ENCODE measurements around the gene SHISA4. TPM values are rescaled to one million over a fixed set of nuclear protein-coding genes. Genes with fewer than 3 reads are reported as not detected.

Gene SHISA4
- total RNA-seq, 1 donor from 2014 or later, result 3.0 TPM

DNA sequence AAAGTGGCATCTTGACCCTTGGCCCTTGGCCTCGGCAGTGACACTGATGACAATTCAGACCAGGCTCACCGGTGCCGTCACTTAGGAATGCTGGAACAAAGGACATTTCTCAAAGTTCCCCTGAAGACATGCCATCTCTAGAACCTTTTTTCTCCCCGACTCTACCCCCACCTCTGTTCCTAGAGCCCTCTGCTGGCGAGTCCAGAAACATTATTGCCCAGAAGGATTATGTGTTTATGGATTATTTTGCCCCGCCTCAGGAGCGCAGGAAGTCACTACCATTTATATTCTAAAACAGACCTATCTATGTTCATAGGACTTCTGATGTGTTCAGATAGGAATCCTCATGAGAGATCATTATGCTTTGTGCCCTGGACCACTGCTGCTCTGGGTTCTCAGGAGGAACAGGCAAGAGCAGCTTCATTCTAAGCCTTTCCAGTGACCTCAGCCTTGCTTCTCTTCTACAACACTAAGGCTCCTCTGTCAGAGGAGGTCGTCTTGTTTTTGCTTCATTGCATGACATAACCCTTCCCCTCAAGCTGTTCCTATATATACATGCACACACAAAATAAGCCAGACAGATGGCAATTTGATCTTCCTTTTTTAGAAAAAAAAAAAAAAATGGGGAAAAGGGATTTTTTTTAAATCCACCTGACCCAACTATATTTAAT is 12.4 kb upstream of the SHISA4 start:
- Histone ChIP-seq H3K36me3 (no peaks in the 10 kb centered on the region), H3K79me2 (ENCODE audit: low read depth) (no peaks in the 10 kb centered on the region), H3K9me3 (ENCODE audit: low read depth) (no peaks in the 10 kb centered on the region), H3K4me1 (no peaks in the 10 kb centered on the region), H2AFZ (replicated peaks) (no peak overlapping the region), H3F3A (ENCODE audit: low read depth) (peaks cover 38% of the 10 kb centered on the region), H3K27me3 (no peaks in the 10 kb centered on the region), H3K27ac (no peak overlapping the region), H3K9ac (no peak overlapping the region), H3K4me2 (no peak overlapping the region), H4K20me1 (ENCODE audit: low read depth) (peaks cover 4% of the 10 kb centered on the region), H3K4me3 (no peak overlapping the region)
- Mint-ChIP-seq H3K36me3 (peaks cover 41% of the 10 kb centered on the region), H3K27ac (no peak overlapping the region), H3K9me3 (no peaks in the 10 kb centered on the region), H3K4me3 (no peak overlapping the region), H3K27me3 (ENCODE audit: insufficient read depth, low read depth) (peaks cover 7% of the 10 kb centered on the region), H3K4me1 (no peaks in the 10 kb centered on the region)
- no peak for TF ChIP-seq EZH2 (IDR thresholded peaks at IDR 0.05)
- TF ChIP-seq, protein P1, sequence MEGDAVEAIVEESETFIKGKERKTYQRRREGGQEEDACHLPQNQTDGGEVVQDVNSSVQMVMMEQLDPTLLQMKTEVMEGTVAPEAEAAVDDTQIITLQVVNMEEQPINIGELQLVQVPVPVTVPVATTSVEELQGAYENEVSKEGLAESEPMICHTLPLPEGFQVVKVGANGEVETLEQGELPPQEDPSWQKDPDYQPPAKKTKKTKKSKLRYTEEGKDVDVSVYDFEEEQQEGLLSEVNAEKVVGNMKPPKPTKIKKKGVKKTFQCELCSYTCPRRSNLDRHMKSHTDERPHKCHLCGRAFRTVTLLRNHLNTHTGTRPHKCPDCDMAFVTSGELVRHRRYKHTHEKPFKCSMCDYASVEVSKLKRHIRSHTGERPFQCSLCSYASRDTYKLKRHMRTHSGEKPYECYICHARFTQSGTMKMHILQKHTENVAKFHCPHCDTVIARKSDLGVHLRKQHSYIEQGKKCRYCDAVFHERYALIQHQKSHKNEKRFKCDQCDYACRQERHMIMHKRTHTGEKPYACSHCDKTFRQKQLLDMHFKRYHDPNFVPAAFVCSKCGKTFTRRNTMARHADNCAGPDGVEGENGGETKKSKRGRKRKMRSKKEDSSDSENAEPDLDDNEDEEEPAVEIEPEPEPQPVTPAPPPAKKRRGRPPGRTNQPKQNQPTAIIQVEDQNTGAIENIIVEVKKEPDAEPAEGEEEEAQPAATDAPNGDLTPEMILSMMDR (IDR thresholded peaks at IDR 0.05), result peak; percentile 37
- DNase-seq (ENCODE audit: low spot score), result no peak

DNA sequence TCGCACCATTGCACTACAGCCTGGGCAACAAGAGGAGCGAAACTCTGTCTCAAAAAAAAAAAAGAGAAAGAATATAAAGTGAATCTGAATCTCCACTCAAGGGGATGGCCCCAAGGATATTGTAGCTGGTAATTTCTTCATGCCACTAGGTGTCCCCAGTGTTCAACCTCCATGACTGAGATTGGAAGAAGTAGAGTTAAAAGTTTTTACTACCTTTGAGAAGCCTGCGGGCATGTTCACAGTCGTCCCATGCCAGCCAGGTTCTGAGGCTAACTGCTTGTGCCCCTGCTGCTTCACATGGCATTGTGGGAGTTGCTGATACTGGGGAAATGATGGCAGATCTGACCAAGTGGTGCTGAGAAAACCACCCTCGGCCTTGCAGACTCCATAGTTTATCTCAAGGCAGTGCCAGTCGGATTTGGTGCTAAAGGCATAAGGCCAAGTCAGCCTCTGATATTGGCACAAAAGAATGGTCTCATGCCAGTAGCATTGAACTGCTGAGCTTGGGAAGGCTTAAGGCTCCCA is 10.8 kb upstream of the SHISA4 start:
- DNase-seq (ENCODE audit: low spot score), result peak; percentile 60
- Histone ChIP-seq H3K4me1 (no peaks in the 10 kb centered on the region), H4K20me1 (ENCODE audit: low read depth) (peaks cover 4% of the 10 kb centered on the region), H3K79me2 (ENCODE audit: low read depth) (no peaks in the 10 kb centered on the region), H3K4me2 (no peak overlapping the region), H3K36me3 (no peaks in the 10 kb centered on the region), H3K9ac (no peak overlapping the region), H3K9me3 (ENCODE audit: low read depth) (no peaks in the 10 kb centered on the region), H3K27me3 (no peaks in the 10 kb centered on the region), H3K27ac (no peak overlapping the region), H3F3A (ENCODE audit: low read depth) (peaks cover 38% of the 10 kb centered on the region), H2AFZ (replicated peaks) (no peak overlapping the region), H3K4me3 (no peak overlapping the region)
- Mint-ChIP-seq H3K36me3 (peaks cover 31% of the 10 kb centered on the region), H3K27ac (no peak overlapping the region), H3K4me1 (no peaks in the 10 kb centered on the region), H3K27me3 (ENCODE audit: insufficient read depth, low read depth) (peaks cover 7% of the 10 kb centered on the region), H3K9me3 (no peaks in the 10 kb centered on the region), H3K4me3 (no peak overlapping the region)
- TF ChIP-seq, protein P1 (IDR thresholded peaks at IDR 0.05), result peak; percentile 75
- TF ChIP-seq EZH2 (IDR thresholded peaks at IDR 0.05) (no peak), EZH2phosphoT487 (IDR thresholded peaks at IDR 0.05) (no peak)

DNA sequence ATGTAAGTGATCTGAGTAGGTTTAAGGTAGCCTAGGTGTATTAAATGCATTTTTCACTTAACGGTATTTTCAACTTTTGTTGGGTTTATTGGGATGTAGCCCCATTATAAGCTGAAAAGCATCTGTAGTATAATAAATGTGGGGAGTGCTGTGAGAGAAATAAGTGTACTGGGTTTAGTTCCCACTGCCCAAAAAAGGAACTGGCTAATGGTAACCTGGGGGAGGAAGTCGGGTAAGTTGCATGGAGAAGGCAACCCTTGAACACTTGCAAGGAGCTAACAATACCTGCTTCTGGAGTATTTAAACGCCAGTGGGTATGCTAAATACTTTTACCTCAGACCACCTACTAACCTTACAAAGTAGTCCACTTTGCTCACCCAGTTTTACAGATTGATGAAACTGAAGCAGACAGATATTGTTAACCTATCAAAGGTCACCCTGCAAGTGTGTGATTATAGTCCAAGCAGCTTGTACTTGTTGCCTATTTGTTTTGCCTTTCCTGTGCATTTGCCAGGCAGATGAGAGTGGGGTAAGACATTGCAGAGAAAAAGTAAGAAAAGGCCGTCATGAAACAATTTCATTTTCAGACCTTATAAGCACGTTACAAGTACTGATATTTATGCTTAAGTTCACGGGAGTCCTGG is 7.6 kb upstream of the SHISA4 start:
- Histone ChIP-seq H3K27ac (no peak overlapping the region), H3K27me3 (no peaks in the 10 kb centered on the region), H3K36me3 (no peaks in the 10 kb centered on the region), H2AFZ (replicated peaks) (no peak overlapping the region), H3K4me2 (no peak overlapping the region), H3F3A (ENCODE audit: low read depth) (peaks cover 26% of the 10 kb centered on the region), H3K4me1 (no peaks in the 10 kb centered on the region), H3K4me3 (no peak overlapping the region), H4K20me1 (ENCODE audit: low read depth) (peaks cover 4% of the 10 kb centered on the region), H3K9me3 (ENCODE audit: low read depth) (no peaks in the 10 kb centered on the region), H3K9ac (no peak overlapping the region), H3K79me2 (ENCODE audit: low read depth) (no peaks in the 10 kb centered on the region)
- DNase-seq (ENCODE audit: low spot score), result no peak
- H3K9me3 Mint-ChIP-seq, result no peaks in the 10 kb centered on the region
- H3K36me3 Mint-ChIP-seq, result peaks cover 12% of the 10 kb centered on the region
- H3K4me1 Mint-ChIP-seq, result peaks cover 2% of the 10 kb centered on the region
- no peak overlapping the region for H3K4me3 Mint-ChIP-seq
- H3K27ac Mint-ChIP-seq, result no peak overlapping the region
- TF ChIP-seq EZH2phosphoT487 (IDR thresholded peaks at IDR 0.05) (no peak), EZH2 (IDR thresholded peaks at IDR 0.05) (no peak)
- TF ChIP-seq, protein P1 (IDR thresholded peaks at IDR 0.05), result no peak
- H3K27me3 Mint-ChIP-seq (ENCODE audit: insufficient read depth, low read depth), result peaks cover under 1% of the 10 kb centered on the region

Data from neural progenitor cell (in vitro differentiated cells).